MCF 10A (cell line): Measurements from ENCODE around the gene COL13A1. TPM values are rescaled to one million over a fixed set of nuclear protein-coding genes. Genes with fewer than 3 reads are reported as not detected.

ENCODE experiments used
- BruUV-seq: library from RNA; stranded (reverse); fragments of 400-500 nt; replicated peaks from 2 replicates; lab custom pipeline; 2021; lab: Mats Ljungman, UMichigan
- CTCF ChIA-PET: fragments of 300-600 bp; sonication (Branson Sonifier 250); formaldehyde crosslinking; extraction: SDS; loops from one replicate; lab custom pipeline; 2021; ENCODE audit warnings: antibody characterized with exemption, inconsistent platforms; lab: Yijun Ruan, JAX
- POLR2A ChIA-PET: fragments of 300-600, 350-650 bp; sonication (Branson Sonifier 250); formaldehyde crosslinking; extraction: SDS; loops from one replicate; lab custom pipeline; 2020; ENCODE audit warnings: antibody characterized with exemption, inconsistent platforms; lab: Yijun Ruan, JAX
- DNase-seq: peaks from one replicate; pipeline ENCODE4 v3.0.0-alpha.2; 2018; ENCODE audit not compliant: unreplicated experiment
- H3K27ac Mint-ChIP-seq: one replicate; pipeline ENCODE4 v1.8.0; 2022; ENCODE audit warnings: mild to moderate bottlenecking, low read depth, mixed read lengths; ENCODE audit not compliant: unreplicated experiment
- H3K27me3 Mint-ChIP-seq: one replicate; pipeline ENCODE4 v1.8.0; 2022; ENCODE audit warnings: mixed read lengths; ENCODE audit not compliant: insufficient read depth, unreplicated experiment
- H3K36me3 Mint-ChIP-seq: one replicate; pipeline ENCODE4 v1.8.0; 2022; ENCODE audit warnings: mild to moderate bottlenecking, moderate library complexity, mixed read lengths; ENCODE audit not compliant: insufficient read depth, unreplicated experiment
- H3K4me1 Mint-ChIP-seq: one replicate; pipeline ENCODE4 v1.8.0; 2022; ENCODE audit warnings: mixed read lengths; ENCODE audit not compliant: insufficient read depth, unreplicated experiment
- H3K4me3 Mint-ChIP-seq: one replicate; pipeline ENCODE4 v1.8.0; 2022; ENCODE audit warnings: mild to moderate bottlenecking, moderate library complexity, mixed read lengths; ENCODE audit not compliant: unreplicated experiment
- H3K9me3 Mint-ChIP-seq: one replicate; pipeline ENCODE4 v1.8.0; 2022; ENCODE audit warnings: mixed read lengths; ENCODE audit not compliant: unreplicated experiment
- intact Hi-C: fragments of 100-400 bp; cut with micrococcal nuclease; formaldehyde crosslinking; loops from 2 replicates; pipeline ENCODE4 v1.14.1; 2022
- total RNA-seq: library from RNA; stranded (reverse); gene quantifications from 2 replicates; pipeline ENCODE4 v1.2.3, GENCODE V29; 2022
- TF ChIP-seq, protein P1 (sequence below): fragments of 200-600 bp; IDR thresholded peaks from one replicate; pipeline ENCODE4 v1.8.0; 2022; ENCODE audit warnings: antibody characterized with exemption, mild to moderate bottlenecking; ENCODE audit not compliant: unreplicated experiment

Gene COL13A1
- total RNA-seq, 1 experiment from 2014 or later: 0.47 TPM

DNA sequence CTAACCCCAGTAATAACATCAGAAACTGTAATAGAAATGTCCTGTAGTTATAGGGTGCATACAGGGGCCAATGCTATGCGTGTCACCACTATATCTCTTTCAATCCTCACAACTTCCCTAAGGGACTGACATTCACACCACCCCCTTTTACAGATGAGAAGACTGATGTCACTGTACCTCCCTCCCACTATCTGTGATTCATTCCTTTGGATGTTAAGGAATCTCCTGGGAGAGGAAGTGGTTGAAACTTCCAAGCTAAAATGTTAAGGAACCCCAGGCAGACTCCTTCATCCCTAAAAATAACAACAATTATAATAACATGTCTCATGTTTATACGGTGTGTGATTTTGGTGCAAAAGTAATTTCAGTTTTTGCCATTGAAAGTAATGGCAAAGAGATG, 5.4 kb downstream of the COL13A1 start:
- H3K9me3 Mint-ChIP-seq: no peaks in the 10 kb centered on the region
- intact Hi-C loops: loop anchor here (10.0 kb wide), 1 partner anchor 292 kb away; no protein-coding TSS in a partner anchor
- H3K27ac Mint-ChIP-seq: no peak overlapping the region
- H3K4me1 Mint-ChIP-seq: peaks cover 7% of the 10 kb centered on the region
- ChIA-PET POLR2A (no interaction called here), CTCF (interaction anchor here (2.1 kb wide), 1 partner anchor 108 kb away, joined by 7 read pairs; no protein-coding TSS in a partner anchor)
- no TSS peak for BruUV-seq
- DNase-seq: peak; percentile 29
- H3K4me3 Mint-ChIP-seq: no peak overlapping the region
- H3K36me3 Mint-ChIP-seq: no peaks in the 10 kb centered on the region
- TF ChIP-seq, protein P1, sequence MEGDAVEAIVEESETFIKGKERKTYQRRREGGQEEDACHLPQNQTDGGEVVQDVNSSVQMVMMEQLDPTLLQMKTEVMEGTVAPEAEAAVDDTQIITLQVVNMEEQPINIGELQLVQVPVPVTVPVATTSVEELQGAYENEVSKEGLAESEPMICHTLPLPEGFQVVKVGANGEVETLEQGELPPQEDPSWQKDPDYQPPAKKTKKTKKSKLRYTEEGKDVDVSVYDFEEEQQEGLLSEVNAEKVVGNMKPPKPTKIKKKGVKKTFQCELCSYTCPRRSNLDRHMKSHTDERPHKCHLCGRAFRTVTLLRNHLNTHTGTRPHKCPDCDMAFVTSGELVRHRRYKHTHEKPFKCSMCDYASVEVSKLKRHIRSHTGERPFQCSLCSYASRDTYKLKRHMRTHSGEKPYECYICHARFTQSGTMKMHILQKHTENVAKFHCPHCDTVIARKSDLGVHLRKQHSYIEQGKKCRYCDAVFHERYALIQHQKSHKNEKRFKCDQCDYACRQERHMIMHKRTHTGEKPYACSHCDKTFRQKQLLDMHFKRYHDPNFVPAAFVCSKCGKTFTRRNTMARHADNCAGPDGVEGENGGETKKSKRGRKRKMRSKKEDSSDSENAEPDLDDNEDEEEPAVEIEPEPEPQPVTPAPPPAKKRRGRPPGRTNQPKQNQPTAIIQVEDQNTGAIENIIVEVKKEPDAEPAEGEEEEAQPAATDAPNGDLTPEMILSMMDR: no peak
- H3K27me3 Mint-ChIP-seq: no peaks in the 10 kb centered on the region

DNA sequence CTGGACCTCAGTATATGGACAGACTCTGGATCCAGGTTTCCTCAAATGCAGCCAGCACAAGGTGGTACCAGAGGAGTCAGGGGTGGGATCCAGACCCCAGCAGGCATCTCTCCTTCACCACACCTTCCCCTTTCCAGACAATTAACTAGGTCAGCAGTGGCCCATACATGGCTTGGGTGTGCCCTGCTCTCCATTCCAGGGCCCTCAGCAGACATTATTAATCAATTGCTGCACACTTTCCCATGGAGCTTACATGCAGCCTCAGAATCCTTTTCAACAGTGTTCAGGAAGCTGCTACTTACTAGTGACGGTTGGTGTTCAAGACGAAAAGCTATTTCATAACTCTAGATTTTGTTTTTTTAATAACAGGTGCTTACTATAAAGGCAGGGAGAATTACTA, 6.0 kb downstream of the COL13A1 start:
- ChIA-PET CTCF (interaction anchor here (0.6 to 2.1 kb wide), 3 partner anchors 19 to 107 kb away, joined by 3 to 7 read pairs (median 3); no protein-coding TSS in a partner anchor), POLR2A (interaction anchor here (1.7 kb wide), 1 partner anchor 8 kb away, joined by 5 read pairs; no protein-coding TSS in a partner anchor)
- TF ChIP-seq, protein P1: no peak
- Mint-ChIP-seq H3K4me3 (no peak overlapping the region), H3K27me3 (no peaks in the 10 kb centered on the region), H3K27ac (no peak overlapping the region), H3K4me1 (peaks cover 7% of the 10 kb centered on the region), H3K36me3 (no peaks in the 10 kb centered on the region), H3K9me3 (no peaks in the 10 kb centered on the region)
- peak; percentile 27 for DNase-seq
- no TSS peak for BruUV-seq
- intact Hi-C loops: loop anchor here (10.0 kb wide), 1 partner anchor 293 kb away; no protein-coding TSS in a partner anchor

GRCh38 chr10:69809318-69809717, 7.6 kb downstream of the COL13A1 start:
- no peaks in the 10 kb centered on the region for H3K36me3 Mint-ChIP-seq
- BruUV-seq: no TSS peak
- H3K27ac Mint-ChIP-seq: no peak overlapping the region
- H3K27me3 Mint-ChIP-seq: no peaks in the 10 kb centered on the region
- ChIA-PET CTCF (interaction anchor here (2.1 kb wide), 1 partner anchor 105 kb away, joined by 7 read pairs; no protein-coding TSS in a partner anchor), POLR2A (interaction anchor here (1.7 kb wide), 1 partner anchor 10 kb away, joined by 5 read pairs; no protein-coding TSS in a partner anchor)
- no peak for DNase-seq
- H3K4me1 Mint-ChIP-seq: peaks cover 7% of the 10 kb centered on the region
- intact Hi-C loops: loop anchor here (10.0 kb wide), 1 partner anchor 295 kb away; no protein-coding TSS in a partner anchor
- H3K4me3 Mint-ChIP-seq: no peak overlapping the region
- H3K9me3 Mint-ChIP-seq: no peaks in the 10 kb centered on the region
- TF ChIP-seq, protein P1: no peak

GRCh38 chr10:69810097-69810496, 8.4 kb downstream of the COL13A1 start:
- Mint-ChIP-seq H3K27ac (no peak overlapping the region), H3K36me3 (no peaks in the 10 kb centered on the region), H3K9me3 (no peaks in the 10 kb centered on the region), H3K27me3 (no peaks in the 10 kb centered on the region), H3K4me1 (peaks cover 7% of the 10 kb centered on the region), H3K4me3 (no peak overlapping the region)
- CTCF ChIA-PET: interaction anchor here (0.6 kb wide), 3 partner anchors 52 to 1881 kb away, joined by 3 read pairs; no protein-coding TSS in a partner anchor
- POLR2A ChIA-PET: no interaction called here
- DNase-seq: no peak
- intact Hi-C loops: no loop called here
- TF ChIP-seq, protein P1: no peak
- BruUV-seq: no TSS peak
